Endodermal cell (in vitro differentiated cells): Measurements from ENCODE around the gene RSPH4A. TPM values are rescaled to one million over a fixed set of nuclear protein-coding genes. Genes with fewer than 3 reads are reported as not detected.

ENCODE experiments used
- DNase-seq: peaks from one replicate; pipeline ENCODE4 v3.0.0-alpha.2; 2017
- H3K27ac ChIP-seq: 2 replicates; pipeline ENCODE4 v1.5.1; 2013; ENCODE audit warnings: mild to moderate bottlenecking, low read depth, low read length, moderate library complexity
- H3K27me3 ChIP-seq: 2 replicates; pipeline ENCODE4 v1.6.1; 2013; ENCODE audit warnings: mild to moderate bottlenecking, low read length, moderate library complexity; ENCODE audit not compliant: insufficient read depth, control insufficient read depth, poor library complexity, severe bottlenecking
- H3K36me3 ChIP-seq: 2 replicates; pipeline ENCODE4 v1.7.0; 2013; ENCODE audit warnings: mild to moderate bottlenecking, low read length, moderate library complexity; ENCODE audit not compliant: control insufficient read depth, insufficient read depth
- H3K4me1 ChIP-seq: one replicate; pipeline ENCODE4 v1.7.0; 2013; ENCODE audit warnings: low read length; ENCODE audit not compliant: control insufficient read depth, insufficient read depth
- H3K4me3 ChIP-seq: 2 replicates; pipeline ENCODE4 v1.5.1; 2013; ENCODE audit warnings: mild to moderate bottlenecking, low read length, moderate library complexity
- H3K9ac ChIP-seq: 2 replicates; pipeline ENCODE4 v1.6.1; 2013; ENCODE audit warnings: mild to moderate bottlenecking, low read length, moderate library complexity; ENCODE audit not compliant: poor library complexity, severe bottlenecking; ENCODE audit errors: extremely low read depth
- H3K9me3 ChIP-seq: 2 replicates; pipeline ENCODE4 v1.6.1; 2013; ENCODE audit warnings: mild to moderate bottlenecking, low read length, moderate library complexity; ENCODE audit not compliant: control insufficient read depth
- H3K27ac Mint-ChIP-seq: 2 replicates; pipeline ENCODE4 v1.8.0; 2020; ENCODE audit warnings: mixed read lengths
- H3K27me3 Mint-ChIP-seq: 2 replicates; pipeline ENCODE4 v1.8.0; 2021; ENCODE audit warnings: mild to moderate bottlenecking, mixed read lengths; ENCODE audit not compliant: insufficient read depth
- H3K36me3 Mint-ChIP-seq: 2 replicates; pipeline ENCODE4 v1.8.0; 2020; ENCODE audit warnings: low read depth, mixed read lengths
- H3K4me1 Mint-ChIP-seq: 2 replicates; pipeline ENCODE4 v1.8.0; 2020; ENCODE audit warnings: mixed read lengths
- H3K4me3 Mint-ChIP-seq: 2 replicates; pipeline ENCODE4 v1.8.0; 2020; ENCODE audit warnings: mild to moderate bottlenecking, moderate library complexity, mixed read lengths
- H3K9me3 Mint-ChIP-seq: 2 replicates; pipeline ENCODE4 v1.8.0; 2020; ENCODE audit warnings: mild to moderate bottlenecking, mixed read lengths
- WGBS, 2 experiments: methylation state at CpG; one replicate each; pipeline versions ENCODE4 v1.1.5 to v1.1.7; 2013; ENCODE audit warnings: missing lambda C conversion rate in 2 of 2, mixed read lengths in 1 of 2; ENCODE audit not compliant: insufficient coverage in 1 of 2, insufficient read length in 1 of 2; 5-methylcytosine and 5-hydroxymethylcytosine counted together
- total RNA-seq, 2 donors: library from RNA; stranded (reverse); fragmentation: NEBNext Ultra II Directional in 1 of 2; extraction: Animal tissue kit (Norgen Biotek cat#: 25700) in 1 of 2; gene quantifications; 2 replicates in 1 of 2; 3 replicates in 1 of 2; pipeline ENCODE4 v1.2.1, GENCODE V29; 2021
- TF ChIP-seq, protein P1 (sequence below): fragments of 200-600 bp; sonication (generic); conservative IDR thresholded peaks from 2 replicates; pipeline ENCODE4 v1.5.0; 2021; ENCODE audit warnings: antibody characterized with exemption, mild to moderate bottlenecking

RSPH4A gene
- total RNA-seq, 2 donors from 2014 or later, result 0.92 to 1.2 TPM

DNA sequence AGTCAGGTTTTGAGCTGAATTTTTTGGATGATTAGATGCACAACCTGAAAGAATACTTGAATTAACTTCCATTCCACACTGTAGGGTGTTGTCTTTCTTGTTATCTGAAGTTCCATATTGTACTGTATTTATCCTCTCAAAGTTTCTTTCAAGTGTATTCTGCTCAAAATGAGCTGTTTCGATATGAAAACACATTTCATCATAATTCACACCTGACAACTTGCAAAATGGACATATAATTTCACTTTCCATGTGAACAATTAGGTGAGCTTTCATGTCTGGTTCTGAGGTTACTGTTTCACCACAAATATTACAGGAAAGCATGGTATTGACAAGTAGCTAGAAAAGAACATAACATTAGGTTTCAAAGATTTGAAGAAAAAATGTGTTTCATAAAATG is 50.6 kb downstream of the RSPH4A start:
- Histone ChIP-seq H3K27me3 (no peaks in the 10 kb centered on the region), H3K4me1 (no peaks in the 10 kb centered on the region), H3K27ac (no peak overlapping the region), H3K9ac (no peak overlapping the region), H3K36me3 (peaks cover 7% of the 10 kb centered on the region), H3K9me3 (no peaks in the 10 kb centered on the region), H3K4me3 (peak overlapping the region; percentile 92)
- no peaks in the 10 kb centered on the region for H3K9me3 Mint-ChIP-seq
- DNase-seq, result no peak
- peaks cover 3% of the 10 kb centered on the region for H3K27me3 Mint-ChIP-seq
- H3K36me3 Mint-ChIP-seq, result peaks cover 4% of the 10 kb centered on the region
- WGBS, 2 experiments, result 88 to 100% methylated on average over 1 of the region's 1 CpG
- TF ChIP-seq, protein P1, sequence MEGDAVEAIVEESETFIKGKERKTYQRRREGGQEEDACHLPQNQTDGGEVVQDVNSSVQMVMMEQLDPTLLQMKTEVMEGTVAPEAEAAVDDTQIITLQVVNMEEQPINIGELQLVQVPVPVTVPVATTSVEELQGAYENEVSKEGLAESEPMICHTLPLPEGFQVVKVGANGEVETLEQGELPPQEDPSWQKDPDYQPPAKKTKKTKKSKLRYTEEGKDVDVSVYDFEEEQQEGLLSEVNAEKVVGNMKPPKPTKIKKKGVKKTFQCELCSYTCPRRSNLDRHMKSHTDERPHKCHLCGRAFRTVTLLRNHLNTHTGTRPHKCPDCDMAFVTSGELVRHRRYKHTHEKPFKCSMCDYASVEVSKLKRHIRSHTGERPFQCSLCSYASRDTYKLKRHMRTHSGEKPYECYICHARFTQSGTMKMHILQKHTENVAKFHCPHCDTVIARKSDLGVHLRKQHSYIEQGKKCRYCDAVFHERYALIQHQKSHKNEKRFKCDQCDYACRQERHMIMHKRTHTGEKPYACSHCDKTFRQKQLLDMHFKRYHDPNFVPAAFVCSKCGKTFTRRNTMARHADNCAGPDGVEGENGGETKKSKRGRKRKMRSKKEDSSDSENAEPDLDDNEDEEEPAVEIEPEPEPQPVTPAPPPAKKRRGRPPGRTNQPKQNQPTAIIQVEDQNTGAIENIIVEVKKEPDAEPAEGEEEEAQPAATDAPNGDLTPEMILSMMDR, result no peak
- peaks cover 18% of the 10 kb centered on the region for H3K4me1 Mint-ChIP-seq
- H3K27ac Mint-ChIP-seq, result no peak overlapping the region
- H3K4me3 Mint-ChIP-seq, result peak overlapping the region; percentile 97

DNA sequence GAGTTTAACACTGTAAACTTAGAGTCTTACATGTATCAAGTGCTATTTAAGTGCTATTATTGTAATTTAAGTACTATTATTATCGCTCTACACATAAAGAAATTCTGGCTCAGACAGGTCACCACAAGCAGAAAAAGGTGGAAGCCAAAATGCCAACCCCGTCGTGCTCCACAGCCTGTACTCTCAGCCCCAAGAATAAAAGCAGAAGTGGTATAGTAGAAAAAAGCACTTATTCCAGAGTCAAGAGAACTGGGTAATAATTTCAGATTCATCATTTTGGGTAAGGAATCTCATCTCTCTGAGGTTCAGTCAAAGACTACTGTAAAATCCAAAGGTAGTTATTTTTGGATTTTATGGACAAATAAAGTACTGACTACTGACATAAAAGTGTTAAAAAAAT is 51.3 kb downstream of the RSPH4A start:
- H3K27ac Mint-ChIP-seq, result no peak overlapping the region
- no peak overlapping the region for H3K27ac ChIP-seq
- H3K4me3 Mint-ChIP-seq, result peak overlapping the region; percentile 97
- WGBS, 2 experiments, result 47% methylated on average over 3 of the region's 3 CpGs; no CpG with 5 or more reads in 1 of the 2 experiments
- TF ChIP-seq, protein P1, result no peak
- H3K36me3 ChIP-seq, result peaks cover 7% of the 10 kb centered on the region
- no peaks in the 10 kb centered on the region for H3K9me3 ChIP-seq
- no peak for DNase-seq
- no peaks in the 10 kb centered on the region for H3K4me1 ChIP-seq
- peaks cover 5% of the 10 kb centered on the region for H3K27me3 Mint-ChIP-seq
- H3K9ac ChIP-seq, result peak overlapping the region; percentile 79
- peaks cover 17% of the 10 kb centered on the region for H3K4me1 Mint-ChIP-seq
- no peaks in the 10 kb centered on the region for H3K9me3 Mint-ChIP-seq
- no peaks in the 10 kb centered on the region for H3K27me3 ChIP-seq
- H3K4me3 ChIP-seq, result peak overlapping the region; percentile 92
- peaks cover 4% of the 10 kb centered on the region for H3K36me3 Mint-ChIP-seq

DNA sequence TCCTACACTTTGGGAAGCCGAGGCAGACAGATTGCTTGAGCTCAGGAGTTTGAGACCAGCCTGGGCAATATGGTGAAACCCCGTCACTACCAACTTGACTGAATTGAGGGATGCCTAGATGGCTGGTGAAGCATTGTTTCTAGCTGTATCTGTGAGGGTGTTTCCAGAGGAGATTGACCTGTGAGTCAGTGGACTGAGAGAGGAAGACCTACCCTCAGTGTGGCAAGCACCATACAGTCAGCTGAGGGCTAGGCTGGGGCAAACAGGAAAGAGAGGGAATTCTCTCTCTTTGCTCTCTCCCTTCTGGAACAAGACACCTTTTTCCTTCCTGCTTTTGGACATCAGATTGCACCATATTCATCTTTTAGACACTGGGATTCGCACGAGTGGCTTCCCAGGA is 56.0 kb downstream of the RSPH4A start:
- Histone ChIP-seq H3K36me3 (no peaks in the 10 kb centered on the region), H3K4me1 (no peaks in the 10 kb centered on the region), H3K27me3 (no peaks in the 10 kb centered on the region), H3K9ac (no peak overlapping the region), H3K4me3 (no peak overlapping the region), H3K27ac (no peak overlapping the region), H3K9me3 (peaks cover 7% of the 10 kb centered on the region)
- Mint-ChIP-seq H3K36me3 (no peaks in the 10 kb centered on the region), H3K27ac (no peak overlapping the region), H3K27me3 (peaks cover 7% of the 10 kb centered on the region), H3K4me3 (no peak overlapping the region), H3K9me3 (peaks cover 3% of the 10 kb centered on the region), H3K4me1 (peaks cover 5% of the 10 kb centered on the region)
- TF ChIP-seq, protein P1, result no peak
- DNase-seq, result no peak
- WGBS, 2 experiments, result 92 to 100% methylated on average over 3 to 4 of the region's 4 CpGs
